Measurements from ENCODE around the gene NYAP2.

The NYAP2 gene

DNA sequence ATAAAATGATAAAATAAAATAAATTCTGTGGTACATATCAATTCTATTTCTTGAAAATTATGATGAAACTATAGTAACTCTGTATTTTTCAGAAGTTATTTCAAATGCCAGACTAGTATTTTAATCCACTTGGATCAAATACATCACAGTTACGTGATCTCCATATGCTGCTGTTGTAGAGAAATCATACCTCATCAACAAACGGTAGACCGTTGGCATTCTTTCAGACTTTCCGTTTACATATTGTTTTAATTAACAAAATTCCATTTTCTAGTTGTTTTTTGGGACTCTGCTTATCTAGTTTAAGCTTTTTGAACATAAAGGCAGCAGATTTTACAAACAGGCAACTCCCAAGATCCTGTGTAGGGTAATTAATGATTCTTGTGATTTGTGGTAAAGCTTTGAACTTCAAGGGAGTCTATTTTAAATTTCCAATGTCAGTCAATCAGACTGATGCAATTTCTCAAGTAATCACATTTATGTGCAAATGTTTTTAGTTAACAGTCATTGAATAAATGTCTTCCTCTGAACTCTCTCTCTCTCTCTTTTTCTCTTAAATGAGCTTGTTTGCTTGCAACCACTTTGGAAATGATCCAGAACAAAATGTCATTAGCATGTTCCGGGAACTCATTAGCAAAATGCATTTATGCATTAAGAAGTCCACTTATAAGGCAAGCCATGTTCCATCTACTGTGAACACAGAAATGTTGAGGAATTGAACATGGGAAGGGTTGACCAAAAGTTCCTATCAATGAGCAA is 31.8 kb downstream of the NYAP2 start:
- peak; percentile 13 for DNase-seq

DNA sequence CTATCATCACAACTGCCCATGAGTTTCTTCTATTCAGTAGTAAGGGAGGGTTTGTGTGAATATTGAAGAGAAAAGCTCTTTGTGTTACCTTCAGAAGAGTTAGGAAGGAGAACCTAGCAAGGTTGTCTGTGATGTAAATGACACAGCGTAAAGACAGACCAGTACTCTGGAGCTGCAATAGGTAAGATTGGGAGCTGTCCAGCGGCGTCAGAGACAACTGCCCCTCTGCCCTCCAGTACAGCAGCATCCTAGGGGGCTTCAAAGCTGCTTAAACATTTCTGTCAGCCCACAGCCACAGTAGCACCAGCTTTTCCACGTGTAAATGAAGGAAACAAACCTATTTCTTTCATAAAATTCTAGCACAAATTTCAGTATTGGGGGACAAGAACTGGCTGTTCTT is 34.5 kb downstream of the NYAP2 start:
- DNase-seq = no peak

- DNase-seq = no peak
Observed at GRCh38 chr2:225437319-225437718, 37.8 kb downstream of the NYAP2 start.

GRCh38 chr2:225438248-225438647 is 38.7 kb downstream of the NYAP2 start:
- DNase-seq = no peak

GRCh38 chr2:225452677-225453076 is 53.2 kb downstream of the NYAP2 start:
- no peak for DNase-seq

DNA sequence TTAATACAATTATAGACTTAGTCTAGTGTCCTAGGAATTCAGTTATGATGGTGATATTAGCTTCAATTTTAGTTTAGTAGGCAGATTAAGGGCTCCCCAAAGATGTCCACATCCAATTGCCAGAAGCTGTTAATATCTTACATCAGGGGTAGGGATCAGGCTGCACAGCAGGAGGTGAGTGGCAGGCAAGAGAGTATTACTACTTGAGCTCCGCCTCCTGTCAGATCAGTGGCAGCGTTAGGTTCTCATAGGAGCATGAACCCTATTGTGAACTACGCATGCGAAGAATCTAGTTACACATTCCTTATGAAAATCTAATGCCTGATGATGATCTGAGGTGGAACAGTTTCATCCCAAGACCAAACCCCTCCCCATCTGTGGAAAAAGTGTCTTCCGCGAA is 54.9 kb downstream of the NYAP2 start:
- DNase-seq = no peak

- no peak for DNase-seq
Observed at GRCh38 chr2:225456619-225457260, 57.2 kb downstream of the NYAP2 start.

DNA sequence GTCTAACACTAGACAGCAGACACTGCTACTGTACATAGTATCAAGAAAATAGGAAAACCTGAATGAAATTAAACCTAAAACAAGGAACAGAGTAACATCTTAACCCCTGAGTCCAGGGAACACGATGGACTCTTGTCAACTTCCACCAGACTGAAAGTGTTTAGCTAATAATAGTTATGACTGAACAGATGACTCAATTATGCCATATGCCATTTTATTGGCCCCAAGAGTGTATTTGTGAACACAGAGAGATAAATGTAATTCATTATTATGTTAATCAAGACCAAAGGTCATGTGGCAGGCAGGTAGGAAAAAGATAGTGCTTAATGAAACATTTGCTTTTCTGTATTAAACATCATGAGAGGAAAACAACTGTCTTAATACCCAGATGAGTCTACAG is 58.0 kb downstream of the NYAP2 start:
- peak; percentile 24 for DNase-seq

DNA sequence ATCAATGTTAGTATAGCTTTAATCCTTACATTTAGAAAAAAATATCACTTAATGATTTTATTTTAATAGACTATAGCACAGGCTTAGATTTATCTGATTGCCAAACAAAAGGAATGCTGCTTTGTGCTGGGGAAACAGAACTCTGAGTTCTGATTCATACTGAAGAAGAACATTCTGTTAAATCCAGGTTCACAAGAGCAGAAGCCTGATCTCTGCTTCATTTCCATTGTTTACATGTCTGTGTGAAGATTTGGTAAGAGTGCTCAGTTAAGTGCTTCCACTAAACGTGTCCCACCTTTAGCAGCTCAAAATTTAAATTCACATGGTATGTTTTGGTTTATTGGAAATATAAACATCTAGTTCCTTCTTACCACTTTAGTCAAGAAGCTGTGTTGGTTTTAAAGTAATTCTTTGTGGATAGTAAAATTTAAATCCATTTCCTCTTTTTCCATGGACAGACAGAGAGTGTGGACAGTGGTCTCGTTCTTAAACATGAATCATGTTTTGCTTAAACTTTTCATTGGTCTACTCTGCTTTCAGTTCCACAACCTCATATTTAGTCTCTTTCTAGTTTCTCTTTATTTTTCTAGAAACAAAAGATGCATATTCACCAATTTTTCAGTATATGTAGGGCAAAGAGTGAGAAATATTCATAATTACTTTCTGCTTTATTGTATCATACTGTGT is 59.1 kb downstream of the NYAP2 start:
- no peak for DNase-seq

GRCh38 chr2:225462417-225462816 is 62.9 kb downstream of the NYAP2 start:
- DNase-seq = no peak

GRCh38 chr2:225462945-225463344 is 63.4 kb downstream of the NYAP2 start:
- DNase-seq = no peak

DNA sequence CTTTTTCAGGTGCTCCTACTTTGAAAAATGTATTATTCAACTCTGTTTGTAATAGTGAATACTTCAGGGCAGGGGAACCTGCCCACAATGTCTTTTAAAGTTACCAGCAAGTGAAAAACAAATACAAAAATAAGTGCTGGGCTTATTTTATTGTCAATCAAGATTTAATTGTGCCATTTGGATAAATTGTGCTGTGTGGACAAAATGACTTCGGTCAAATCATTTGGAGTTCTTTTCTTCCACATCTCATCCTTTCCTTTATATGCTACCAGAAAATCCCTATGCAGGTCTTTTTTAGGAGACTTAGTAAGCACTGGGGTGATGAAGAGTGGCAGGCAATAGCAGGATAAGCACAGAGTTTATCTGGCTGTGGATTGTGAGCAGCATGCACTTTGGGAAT is 63.9 kb downstream of the NYAP2 start:
- no peak for DNase-seq

DNA sequence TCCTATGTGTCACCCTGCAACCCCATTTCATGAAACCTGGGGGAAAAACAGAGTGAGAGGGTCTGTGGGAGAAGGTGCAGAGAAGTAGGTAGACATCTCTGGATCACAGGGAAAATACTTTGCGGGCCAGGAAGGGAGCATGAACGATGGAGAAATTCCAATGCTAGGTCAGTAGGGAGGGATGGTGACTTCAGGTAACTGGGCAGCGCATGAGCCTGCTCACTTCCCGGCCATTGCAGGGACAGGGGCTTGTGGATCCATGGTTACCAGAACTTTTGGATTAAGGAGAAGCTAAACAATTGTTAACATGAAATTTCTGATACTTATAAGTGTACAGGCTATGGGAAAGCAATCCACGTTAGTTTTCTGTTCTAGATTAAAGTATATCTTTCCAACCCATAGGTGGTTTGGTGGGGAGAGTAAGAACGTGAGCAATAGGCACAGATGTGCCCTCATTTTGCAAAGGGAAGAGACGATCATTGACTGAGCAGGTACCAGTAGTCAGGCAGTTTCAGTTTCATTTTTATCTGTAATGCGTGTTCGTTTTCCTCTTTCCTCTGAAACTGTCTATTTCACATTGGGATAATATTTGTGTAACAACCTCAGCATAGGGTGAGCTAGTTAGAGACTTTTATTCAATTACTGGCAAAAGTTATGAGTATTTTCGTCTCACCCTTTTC is 65.0 kb downstream of the NYAP2 start:
- peak; percentile 20 for DNase-seq

- peak; percentile 31 for DNase-seq
Observed at GRCh38 chr2:225465827-225466226, 66.3 kb downstream of the NYAP2 start.

DNA sequence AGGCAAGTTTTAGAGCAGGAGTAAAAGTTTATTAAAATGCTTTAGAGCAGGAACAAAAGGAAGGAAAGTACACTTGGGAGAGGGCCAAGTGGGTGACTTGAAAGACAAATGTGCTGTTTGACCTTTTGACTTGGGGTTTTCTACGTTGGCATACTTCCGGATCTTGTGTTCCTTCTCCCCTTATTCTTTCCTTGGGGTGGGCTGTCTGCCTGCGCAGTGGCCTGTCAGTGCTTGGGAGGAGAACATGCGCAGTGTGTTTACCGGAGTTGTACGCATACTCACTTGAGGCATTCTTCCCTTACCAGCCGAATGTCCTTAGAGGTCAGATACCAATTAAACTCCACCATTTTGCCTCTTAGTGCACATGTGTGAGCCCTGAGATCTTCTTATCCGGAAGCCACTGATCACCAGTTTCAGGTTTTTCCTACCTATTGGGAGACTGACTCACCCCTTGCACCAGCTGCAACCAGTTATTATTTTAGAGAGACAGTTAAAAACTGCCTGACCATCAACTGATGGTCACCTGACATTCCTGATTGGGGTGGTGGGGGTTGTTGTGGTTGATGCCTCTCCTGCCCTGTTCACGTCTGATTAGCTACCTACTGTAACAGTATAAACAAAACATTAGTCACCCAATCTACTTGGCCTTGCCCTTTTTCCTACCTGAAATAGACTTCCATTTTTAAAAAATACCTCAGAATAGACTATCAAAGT is 67.5 kb downstream of the NYAP2 start:
- no peak for DNase-seq

DNA sequence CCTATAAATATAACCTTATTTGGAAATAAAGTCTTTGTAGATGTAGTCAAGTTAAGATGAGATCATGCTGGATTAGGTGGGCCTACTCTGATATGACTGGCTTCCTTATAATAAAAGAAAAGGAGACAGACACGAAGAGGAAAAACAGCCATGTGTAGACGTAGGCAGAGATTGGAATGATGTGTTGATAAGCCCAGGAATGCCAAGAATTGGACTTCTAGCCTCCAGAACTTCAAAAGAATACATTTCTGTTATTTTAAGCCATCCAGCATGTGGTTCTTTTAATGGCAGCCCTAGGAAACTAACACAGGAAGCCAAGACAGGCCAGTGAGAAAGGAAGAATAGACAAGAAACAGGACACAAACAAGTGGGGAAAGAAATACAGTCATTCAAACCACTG is 68.6 kb downstream of the NYAP2 start:
- DNase-seq = no peak

DNA sequence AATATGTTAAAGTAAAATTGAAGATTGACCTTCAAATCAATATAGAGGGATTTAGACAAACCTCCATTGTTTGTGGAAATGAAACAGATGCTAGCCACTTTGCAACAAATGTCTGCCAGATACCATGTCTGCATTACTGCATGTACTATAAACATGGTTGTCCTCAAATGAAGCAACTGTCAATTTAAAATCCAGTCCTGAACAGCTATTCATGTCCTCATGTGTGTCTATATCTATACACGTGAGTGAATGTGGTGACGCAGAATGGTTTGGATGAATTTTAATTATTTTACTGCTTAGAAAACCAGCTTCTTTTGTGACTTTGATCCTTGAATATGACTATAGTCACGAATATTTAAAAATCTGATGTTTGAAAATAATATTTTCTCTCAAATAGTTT is 71.5 kb downstream of the NYAP2 start:
- no peak for DNase-seq

DNA sequence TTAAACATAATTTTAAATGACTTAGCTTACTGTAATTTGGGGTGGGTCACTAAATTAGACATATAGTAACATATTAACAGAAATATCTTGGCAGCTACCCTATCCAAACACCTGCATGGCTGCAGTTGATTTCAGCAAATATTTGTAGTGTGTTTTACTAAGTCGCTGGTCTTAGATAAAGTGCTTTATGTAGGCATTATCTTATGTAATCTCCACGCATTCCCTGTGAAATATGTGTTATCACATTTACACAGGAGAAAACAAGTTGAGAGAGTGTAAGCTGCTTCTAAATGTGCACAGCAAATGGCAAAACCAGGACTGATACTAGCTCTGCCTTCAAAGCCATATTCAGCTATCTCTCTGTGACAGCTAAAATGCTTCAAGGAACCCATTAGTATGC is 72.0 kb downstream of the NYAP2 start:
- DNase-seq = no peak

GRCh38 chr2:225472161-225472560 is 72.7 kb downstream of the NYAP2 start:
- no peak for DNase-seq

DNA sequence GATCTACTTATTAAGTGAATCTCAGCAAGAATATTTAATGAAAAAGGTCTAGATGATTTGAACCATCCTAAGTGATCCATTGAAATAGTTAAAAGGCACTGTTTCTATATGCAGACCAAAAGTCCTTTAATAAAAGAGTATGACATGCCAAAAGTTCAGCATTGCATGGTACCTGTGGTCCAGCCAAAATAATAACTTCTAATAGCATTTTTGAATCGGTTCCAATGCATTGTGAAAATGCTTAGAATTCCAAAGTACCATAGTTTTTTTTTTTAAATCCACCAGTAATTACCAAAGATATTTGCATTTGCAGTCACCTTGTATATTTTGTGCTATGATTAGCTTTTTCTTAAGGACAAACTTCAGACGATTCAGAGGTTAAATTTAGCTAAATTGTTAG is 79.9 kb downstream of the NYAP2 start:
- DNase-seq = no peak

DNA sequence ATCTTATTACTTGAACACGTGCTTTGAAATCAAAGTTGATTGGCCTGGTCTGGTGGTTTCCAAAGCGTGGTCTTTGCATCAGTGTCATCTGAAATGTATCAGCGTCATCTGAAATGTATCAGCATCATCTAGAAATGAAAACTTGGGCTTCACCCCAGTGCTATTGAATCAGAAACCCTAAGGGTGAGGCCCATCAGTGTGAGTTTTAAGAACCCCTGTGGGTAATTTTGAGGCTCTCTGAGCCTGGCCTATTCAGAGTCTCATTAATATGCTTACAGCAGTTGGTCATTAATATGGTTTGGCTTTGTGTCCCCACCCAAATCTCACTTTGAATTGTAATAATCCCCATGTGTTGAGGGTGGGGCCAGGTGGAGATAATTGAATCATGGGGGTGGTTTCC is 85.2 kb downstream of the NYAP2 start:
- DNase-seq = no peak

DNA sequence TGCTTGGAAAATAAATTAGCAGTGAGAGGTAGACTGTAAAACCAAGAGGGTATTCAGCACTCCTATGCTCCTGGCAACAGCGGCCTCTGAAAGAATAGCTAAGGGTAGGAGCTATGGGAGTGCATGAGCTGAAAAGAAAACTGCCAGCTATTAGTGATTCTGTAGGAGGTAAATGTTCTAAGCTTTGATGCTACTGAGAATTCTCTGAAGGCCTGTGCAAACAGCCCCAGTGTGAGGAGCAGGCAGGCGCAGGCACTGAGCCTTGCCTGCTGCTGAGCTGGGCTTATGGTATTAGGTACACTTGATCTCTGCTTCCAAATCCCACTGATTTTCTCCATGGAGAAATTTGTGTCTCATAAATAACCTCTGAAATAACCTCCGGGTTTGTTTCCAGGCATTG is 86.7 kb downstream of the NYAP2 start:
- DNase-seq = no peak

DNA sequence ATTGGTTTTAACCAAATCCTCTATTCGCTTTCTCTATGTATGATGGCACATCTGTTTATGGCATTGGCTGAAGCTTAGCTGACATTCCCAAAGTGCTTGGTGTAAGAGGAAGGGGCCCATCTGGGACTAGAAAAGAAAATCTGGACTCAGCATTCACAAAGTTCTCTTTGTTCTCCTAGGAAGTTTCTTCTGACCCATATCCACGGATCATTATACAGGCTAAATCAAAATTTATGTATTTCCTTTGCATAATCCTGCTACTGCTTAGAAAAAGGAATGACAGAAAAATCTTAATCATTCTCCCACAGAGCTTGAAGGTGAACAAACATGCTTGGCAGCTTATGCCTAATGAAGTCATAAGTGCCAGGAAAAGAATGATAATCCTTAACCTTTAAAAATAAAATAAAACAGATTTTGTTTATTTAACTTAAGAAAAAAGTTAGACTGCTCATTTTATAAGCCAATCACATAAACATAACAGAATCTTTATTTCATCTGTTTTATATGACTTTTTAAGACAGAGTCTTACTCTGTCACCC is 88.4 kb downstream of the NYAP2 start:
- no peak for DNase-seq

Measured in NCI-H1436 (cell line).